ENCODE measurements around the gene TEAD4.

TEAD4 gene

GRCh38 chr12:3044141-3044630 lies 85.0 kb downstream of the TEAD4 start:
- no peak for TF ChIP-seq CTCF (IDR thresholded peaks at IDR 0.05; ENCODE audit: control extremely low read depth, extremely low read depth, low read depth, missing control alignments)
- no peak for DNase-seq (ENCODE audit: extremely low spot score)
- POLR2A ChIA-PET: no interaction called here
- CTCF ChIA-PET: interaction anchor here (3.0 kb wide), 1 partner anchor 10 kb away, joined by 10 read pairs; no protein-coding TSS in a partner anchor

- POLR2A ChIA-PET: no interaction called here
- no peak for TF ChIP-seq CTCF (IDR thresholded peaks at IDR 0.05; ENCODE audit: control extremely low read depth, extremely low read depth, low read depth, missing control alignments)
- CTCF ChIA-PET: interaction anchor here (2.3 kb wide), 1 partner anchor 11 kb away, joined by 8 read pairs; no protein-coding TSS in a partner anchor
- DNase-seq (ENCODE audit: extremely low spot score): no peak
Observed at GRCh38 chr12:3045494-3045893, 86.3 kb downstream of the TEAD4 start.

- no peak for TF ChIP-seq CTCF (IDR thresholded peaks at IDR 0.05; ENCODE audit: control extremely low read depth, extremely low read depth, low read depth, missing control alignments)
- POLR2A ChIA-PET: no interaction called here
- no peak for DNase-seq (ENCODE audit: extremely low spot score)
- CTCF ChIA-PET: interaction anchor here (2.3 kb wide), 1 partner anchor 11 kb away, joined by 8 read pairs; no protein-coding TSS in a partner anchor
Observed at GRCh38 chr12:3045989-3046388, 86.8 kb downstream of the TEAD4 start.

- ChIA-PET POLR2A (no interaction called here), CTCF (interaction anchor here (2.3 kb wide), 1 partner anchor 12 kb away, joined by 8 read pairs; no protein-coding TSS in a partner anchor)
- no peak for TF ChIP-seq CTCF (IDR thresholded peaks at IDR 0.05; ENCODE audit: control extremely low read depth, extremely low read depth, low read depth, missing control alignments)
- DNase-seq (ENCODE audit: extremely low spot score): no peak
Observed at GRCh38 chr12:3046441-3047200, 87.4 kb downstream of the TEAD4 start.

GRCh38 chr12:3047961-3048360 lies 88.8 kb downstream of the TEAD4 start:
- DNase-seq (ENCODE audit: extremely low spot score): no peak
- ChIA-PET CTCF (no interaction called here), POLR2A (no interaction called here)
- no peak for TF ChIP-seq CTCF (IDR thresholded peaks at IDR 0.05; ENCODE audit: control extremely low read depth, extremely low read depth, low read depth, missing control alignments)

- TF ChIP-seq CTCF (IDR thresholded peaks at IDR 0.05; ENCODE audit: control extremely low read depth, extremely low read depth, low read depth, missing control alignments): no peak
- ChIA-PET CTCF (no interaction called here), POLR2A (no interaction called here)
- DNase-seq (ENCODE audit: extremely low spot score): no peak
Observed at GRCh38 chr12:3048540-3048939, 89.3 kb downstream of the TEAD4 start.

Data from GM10248 (cell line).